ENCODE results near the gene KCNH3.
"Not testable (repeated sequence)": the region's sequence is repeated elsewhere in the genome, so short reads cannot be mapped to it uniquely, and the experiment has no call there.

KCNH3 gene

GRCh38 chr12:49527361-49528130 is 11.3 kb upstream of the KCNH3 start:
- DNase-seq = peak; percentile 49

DNA sequence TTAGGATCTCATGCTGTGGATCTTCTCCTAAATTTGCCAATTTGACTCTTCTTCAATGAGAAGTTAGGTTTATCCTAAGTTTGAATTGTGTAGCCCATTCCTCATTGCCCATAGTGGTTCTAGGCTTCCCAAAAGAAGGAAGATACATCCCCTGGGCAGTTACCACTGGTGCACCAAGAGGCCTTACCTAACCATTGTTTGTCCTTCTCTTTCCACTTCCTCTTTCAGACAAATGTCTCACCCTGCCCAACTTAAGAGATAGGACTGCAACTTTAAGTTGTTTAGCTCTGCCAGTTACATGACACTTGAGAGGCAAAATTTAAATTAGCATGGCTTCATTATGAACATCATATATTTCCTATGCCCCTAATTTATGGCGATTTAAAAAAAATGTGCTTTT is 9.4 kb upstream of the KCNH3 start:
- DNase-seq = no peak

GRCh38 chr12:49531745-49532144 is 7.1 kb upstream of the KCNH3 start:
- no peak for DNase-seq

DNA sequence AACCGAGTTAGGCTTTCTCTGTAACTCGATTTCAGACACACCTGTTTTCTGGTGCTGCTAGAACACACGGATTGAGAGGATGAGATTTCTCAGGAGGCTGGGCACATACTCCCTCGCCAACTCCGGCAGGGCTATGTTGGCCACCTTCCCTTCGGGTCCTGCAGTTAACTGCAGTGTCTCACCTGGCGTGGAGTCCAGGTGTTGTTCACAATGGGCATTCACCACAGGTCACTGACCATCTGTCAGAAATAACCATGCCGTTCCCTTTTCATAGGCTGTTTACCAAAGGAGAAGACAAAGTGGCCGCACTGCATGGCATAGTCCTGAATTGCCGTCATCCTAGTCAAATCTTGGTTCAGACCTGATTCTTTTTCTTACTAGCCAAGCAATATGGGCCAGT is 5.5 kb upstream of the KCNH3 start:
- DNase-seq = no peak

- DNase-seq = not testable (repeated sequence)
Observed at GRCh38 chr12:49534122-49534521, 4.7 kb upstream of the KCNH3 start.

DNA sequence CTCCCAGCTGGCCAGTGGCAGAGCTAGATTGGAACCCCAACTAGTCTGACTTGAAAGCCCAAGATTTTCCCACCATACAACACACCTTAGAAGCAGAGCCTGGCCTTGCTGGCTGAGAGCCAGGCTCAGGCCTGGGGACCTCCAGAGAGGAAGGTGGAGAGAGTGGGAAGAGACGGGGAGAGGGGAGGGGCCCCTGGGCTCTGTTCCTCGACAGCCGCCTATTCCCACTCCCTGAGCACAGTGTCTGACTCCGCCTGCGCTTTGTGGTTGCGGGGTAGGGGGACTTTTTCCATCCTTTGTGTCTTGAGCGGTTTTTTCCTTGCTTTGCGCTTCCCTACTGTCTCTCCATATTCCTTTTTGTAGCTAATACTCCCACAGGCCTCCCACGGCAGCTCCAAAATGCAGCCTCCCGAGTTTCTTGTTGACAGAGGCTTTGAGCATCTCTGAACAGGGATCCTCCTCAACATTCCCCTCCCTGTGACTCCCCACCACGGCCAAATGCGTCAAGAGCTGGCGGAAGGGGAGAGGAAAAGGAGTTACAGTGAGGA is 4.0 kb upstream of the KCNH3 start:
- peak; percentile 46 for DNase-seq

DNA sequence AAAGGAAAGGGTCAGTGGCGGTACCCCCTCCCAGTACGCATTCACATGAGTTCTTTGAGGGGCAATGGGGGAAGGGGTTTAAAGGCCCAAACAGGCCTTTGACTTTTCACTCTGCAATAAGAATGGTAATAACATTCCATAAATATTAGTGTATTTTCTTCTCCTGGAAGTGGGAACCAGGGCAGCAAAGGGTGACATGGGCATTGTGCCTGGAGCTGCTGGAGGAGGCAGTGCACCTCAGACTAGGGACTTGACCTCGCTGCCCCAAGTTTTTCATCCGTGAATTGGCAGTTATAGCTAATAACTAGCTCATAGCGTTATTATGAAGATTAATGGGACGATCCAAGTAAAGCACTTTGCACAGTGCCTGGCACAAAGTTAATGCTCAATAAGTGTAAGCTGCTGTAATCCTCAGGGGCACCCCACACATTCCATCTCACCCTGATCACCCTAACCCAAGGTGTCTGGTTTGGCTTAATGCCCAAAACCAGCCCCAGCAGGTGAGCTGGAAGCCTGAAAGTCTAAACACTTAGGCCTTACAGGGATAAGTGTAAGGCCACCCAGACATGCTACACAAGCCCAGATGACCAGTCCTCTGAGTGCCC is 2.8 kb upstream of the KCNH3 start:
- DNase-seq = no peak

DNA sequence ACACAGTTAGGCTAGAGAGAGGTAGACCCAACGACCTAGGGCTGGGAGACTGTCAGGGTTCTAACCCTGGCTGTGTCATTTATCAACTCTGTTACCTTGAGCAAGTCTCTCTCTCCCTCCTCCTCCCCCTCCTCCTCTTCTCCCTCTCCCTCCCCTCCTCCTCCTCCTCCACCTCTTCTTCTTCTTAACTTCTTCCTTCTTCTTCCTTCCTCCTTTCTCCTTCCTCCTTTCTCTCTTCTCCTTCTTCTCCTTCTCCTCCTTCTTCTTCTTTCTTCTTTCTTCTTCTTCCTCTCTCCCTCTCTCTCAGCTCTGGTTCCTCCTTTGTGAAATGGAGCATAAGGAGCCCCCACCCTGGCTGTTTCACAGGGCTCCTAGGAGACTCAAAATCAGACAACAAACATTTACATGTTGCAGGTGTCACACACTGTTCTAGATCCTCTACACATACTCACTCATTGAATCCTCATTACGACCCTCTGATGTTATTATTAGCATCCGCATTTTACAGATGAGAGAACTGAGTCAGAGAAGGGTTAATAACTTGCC is 2.2 kb upstream of the KCNH3 start:
- DNase-seq = no peak

DNA sequence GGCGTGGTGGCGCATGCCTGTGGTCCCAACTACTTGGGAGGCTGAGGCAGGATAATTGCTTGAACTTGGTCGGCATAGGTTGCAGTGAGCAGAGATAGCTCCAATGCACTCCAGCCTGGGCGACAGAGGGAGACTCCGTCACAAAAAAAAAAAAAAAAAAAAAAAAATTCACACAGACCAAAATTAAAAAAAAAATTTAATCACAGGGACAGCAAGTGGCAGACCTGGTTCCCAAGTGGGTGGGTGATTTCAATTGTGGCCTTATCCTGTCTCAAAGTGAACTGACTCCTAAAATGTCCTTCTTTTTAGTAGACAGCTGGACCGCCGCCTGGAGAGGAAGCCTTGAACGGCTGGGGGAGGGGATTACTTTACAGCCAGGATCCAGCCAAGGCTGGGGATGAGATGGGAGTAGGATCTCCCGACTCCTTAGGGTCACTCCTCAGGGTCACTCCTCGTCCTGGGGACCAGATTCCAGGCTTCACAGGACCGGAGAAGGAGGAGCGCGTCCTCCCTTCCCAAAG is 1.5 kb upstream of the KCNH3 start:
- DNase-seq = peak; percentile 81

DNA sequence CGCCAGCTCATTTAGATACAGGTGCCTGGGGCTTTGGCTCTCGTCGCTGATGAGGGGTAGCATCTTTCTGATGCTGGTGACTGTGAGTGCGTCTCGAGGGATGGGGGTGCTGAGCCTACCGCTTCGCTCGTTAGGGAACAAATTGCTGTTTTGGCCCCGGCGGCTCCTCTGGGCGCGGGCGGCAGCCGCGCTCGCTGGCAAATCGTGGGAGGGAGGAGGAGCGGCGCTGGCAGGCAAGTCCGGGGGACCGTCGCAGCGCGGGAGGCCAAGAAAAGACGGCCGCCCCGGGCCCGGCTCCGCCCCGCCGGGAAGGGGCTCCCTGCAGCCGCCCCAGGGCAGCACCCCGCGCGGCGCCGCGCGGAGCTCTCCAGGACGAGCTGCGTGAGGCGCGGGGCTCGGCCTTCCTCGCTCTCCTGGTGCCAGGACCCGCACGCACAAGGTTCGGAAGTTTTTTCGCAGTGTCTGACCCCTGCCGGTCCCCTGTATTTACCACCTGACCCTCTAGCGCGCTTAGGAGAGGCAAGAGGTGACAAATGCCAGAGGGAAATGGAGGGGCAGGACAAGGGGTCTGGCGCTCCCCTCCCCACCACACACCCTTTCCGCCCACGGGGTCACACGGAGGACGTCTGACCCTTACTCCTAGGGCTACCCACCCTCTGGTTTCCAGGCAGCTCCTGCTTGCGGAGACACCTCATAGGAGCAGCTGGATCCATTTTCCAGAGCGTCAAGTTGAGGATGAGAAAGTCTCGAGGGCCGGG is 899 bp upstream of the KCNH3 start:
- peak; percentile 68 for DNase-seq

- peak; percentile 57 for DNase-seq
Observed at GRCh38 chr12:49539406-49540228, 787 bp downstream of the KCNH3 start.

DNA sequence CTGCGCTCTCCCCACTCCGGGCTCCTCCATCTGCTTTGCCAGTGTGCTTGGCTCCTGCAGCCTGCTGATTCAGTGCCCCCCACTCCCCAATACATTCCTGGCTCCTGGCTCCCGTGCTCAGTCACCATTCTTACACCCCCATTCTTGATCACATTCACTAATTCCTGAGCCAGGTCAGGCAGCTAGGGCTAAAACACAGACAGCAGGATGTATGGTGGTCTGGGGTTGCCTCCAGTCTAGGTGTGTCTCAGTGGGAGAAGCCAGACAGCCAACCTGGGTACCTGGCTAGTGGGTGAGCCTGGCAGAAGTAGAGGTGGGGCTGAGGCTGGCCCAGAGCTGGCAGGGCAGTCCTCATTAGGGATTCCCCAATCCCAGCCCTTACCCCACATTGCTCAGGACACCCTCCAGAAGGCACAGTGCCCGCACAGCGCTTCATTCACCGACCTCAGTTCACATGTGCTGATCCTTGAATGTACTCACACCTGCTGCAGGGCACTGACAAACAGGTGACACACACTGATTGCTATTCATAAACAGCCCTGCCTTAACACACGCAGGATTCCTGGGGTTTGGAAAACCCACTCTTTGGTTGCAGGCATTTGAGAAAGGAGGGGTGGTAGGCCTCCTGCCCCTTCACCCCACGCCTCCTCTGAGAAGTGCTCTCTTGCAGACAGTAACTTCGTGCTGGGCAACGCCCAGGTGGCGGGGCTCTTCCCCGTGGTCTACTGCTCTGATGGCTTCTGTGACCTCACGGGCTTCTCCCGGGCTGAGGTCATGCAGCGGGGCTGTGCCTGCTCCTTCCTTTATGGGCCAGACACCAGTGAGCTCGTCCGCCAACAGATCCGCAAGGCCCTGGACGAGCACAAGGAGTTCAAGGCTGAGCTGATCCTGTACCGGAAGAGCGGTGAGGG is 1.7 kb downstream of the KCNH3 start:
- no peak for DNase-seq

DNA sequence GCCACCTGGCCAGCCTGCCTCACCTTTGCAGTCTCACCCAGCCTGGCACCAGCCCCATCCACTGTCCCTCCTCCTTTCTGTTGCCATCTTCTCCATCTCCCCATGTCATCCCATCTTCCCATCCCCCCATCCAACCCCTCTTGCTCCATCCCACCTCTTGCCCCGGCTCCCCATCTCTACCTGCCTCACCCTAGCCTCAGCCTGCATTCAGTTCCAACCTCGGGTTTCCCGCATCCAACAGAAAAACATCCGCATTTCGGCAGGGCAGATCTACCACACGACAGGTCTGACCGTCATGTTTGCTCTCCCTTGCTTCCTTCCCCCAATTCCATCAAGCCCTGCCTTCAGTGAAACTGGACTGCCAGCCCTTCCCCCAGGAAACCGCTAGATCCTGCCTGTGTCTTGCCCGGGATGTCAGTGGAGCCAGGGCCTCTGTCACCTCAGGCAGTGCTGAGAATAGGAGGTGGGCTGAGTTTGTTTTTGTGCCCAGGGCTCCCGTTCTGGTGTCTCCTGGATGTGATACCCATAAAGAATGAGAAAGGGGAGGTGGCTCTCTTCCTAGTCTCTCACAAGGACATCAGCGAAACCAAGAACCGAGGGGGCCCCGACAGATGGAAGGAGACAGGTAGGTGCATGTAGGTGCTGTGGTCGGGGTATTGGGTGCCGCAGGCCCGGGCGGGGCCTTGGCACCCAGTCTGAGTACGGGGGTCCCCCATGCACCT is 2.5 kb downstream of the KCNH3 start:
- no peak for DNase-seq

- DNase-seq = no peak
Observed at GRCh38 chr12:49541911-49542505, 3.2 kb downstream of the KCNH3 start.

- DNase-seq = peak; percentile 75
Observed at GRCh38 chr12:49542592-49543160, 3.8 kb downstream of the KCNH3 start.

GRCh38 chr12:49543221-49543913 is 4.5 kb downstream of the KCNH3 start:
- DNase-seq = peak; percentile 25

DNA sequence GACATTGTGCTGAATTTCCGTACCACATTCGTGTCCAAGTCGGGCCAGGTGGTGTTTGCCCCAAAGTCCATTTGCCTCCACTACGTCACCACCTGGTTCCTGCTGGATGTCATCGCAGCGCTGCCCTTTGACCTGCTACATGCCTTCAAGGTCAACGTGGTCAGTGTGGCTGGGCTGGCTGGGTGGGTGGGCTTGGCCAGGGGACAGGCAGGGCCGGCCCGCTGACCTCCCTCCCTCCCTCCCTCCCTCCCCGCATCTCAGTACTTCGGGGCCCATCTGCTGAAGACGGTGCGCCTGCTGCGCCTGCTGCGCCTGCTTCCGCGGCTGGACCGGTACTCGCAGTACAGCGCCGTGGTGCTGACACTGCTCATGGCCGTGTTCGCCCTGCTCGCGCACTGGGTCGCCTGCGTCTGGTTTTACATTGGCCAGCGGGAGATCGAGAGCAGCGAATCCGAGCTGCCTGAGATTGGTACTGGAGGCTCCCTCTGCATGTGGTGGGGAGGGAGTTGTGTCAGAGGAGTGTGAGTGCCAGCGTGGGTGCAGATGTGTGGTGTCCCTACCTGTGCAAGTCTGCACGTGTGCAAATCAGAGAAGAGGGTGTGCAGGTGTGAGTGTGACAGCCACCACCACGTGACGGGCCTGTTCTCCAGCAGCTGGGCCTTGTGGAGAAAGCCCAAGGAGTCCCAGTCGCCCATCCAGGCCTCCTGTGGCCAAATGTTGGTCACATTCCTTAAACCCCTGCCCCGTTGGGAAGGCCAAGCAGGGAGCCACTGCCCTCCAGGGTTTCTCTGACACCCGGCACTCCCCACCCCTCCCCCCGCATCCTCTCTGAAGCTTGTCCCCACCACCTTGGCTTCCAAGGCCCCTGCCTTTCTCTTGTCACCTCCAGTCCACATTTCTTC is 5.3 kb downstream of the KCNH3 start:
- DNase-seq = no peak

DNA sequence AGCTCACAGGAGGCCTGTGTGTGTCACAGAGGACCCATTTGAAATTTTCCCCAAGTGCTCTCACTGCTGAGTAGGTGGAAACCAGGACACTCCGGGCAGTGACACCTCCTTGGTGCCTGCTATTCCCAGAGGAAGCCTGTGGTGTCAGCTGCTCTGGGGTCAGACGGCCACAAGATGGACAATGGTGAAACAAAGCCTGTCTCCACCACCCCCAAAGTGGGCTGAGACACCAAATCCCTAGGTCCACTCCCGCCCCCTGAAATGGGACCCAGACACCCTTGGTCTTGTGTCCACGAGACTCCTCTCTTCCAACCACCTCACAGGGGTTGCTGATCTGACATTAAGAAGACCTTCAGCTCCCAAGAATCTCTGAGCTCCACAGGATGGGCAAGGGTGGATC is 7.0 kb downstream of the KCNH3 start:
- no peak for DNase-seq
